HG02642 (cell line): ENCODE measurements around the gene WIF1.

Experiments used
- ATAC-seq: cut with Tn5 transposase; IDR thresholded peaks from one replicate; pipeline ENCODE4 v1.9.1; 2021; ENCODE audit warnings: mild to moderate bottlenecking; ENCODE audit not compliant: unreplicated experiment, poor library complexity

Gene WIF1

DNA sequence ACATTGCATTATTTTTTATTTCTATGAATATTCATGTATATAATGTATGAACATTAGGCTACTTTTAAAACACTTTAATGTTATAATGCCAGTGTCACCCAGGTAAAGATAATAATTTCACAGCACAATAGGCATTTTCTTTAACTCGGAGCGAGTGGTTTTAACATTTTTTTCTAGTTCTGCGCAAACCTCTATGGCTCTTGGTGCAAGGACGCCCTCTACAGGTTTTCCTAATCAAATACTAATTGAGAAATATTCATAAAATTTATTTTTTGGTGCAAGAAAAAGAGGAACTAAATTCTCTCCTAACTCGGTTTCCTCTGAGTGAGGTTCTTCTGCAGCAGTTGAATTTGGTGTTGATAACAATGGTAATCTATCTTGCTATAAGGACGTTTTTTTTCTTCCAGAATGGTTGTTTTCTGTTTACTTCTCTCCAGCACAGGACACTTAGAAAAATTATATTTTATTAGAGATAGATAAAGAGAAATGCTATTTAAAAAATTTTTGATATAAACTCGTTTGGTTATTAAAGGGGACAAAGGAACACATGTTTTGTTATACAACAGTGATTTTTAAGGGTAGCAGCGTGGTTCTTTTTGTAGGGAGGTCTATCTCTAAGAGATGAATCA, 2.4 kb upstream of the WIF1 start:
- no peak for ATAC-seq

DNA sequence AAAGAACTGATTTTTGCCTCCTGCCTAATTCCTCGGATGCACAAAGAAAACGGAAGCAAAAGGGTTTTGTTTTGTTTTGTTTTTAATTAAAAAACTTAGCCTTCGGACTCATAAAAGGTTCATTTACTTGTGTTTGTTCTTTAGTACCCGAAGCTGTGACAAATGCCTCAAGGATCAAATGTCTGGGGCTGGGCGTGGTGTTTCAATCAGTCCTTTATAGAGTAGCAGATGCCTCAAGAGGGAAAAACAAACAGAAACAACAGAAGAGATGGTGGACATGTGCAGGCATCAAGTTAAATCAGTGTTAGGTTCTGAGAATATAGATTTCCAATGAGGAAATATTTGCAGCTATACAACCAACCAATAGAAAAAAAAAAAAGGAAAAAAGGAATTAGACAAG, 1.6 kb upstream of the WIF1 start:
- ATAC-seq = no peak

DNA sequence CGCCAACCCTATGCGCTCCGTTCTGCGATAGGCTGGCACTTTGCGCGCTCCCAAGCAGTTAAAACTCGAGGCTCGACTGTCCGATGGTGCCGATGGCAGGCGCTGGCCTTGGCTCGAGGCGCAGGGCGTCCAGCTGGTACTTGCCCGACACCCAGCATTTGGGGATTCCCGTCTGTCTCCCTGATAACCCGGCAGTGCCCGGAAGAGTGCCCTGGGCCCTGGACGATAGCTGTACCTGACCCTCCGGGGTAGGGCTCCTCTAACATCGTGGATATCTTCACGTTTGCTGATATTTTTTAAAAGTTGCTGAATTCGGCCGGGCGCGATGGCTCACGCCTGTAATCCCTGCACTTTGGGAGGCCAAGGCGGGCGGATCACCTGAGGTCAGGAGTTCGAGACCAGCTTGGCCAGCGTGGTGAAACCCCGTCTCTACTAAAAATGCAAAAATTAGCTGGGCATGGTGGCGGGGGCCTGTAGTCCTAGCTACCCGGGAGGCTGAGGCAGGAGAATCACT, 908 bp upstream of the WIF1 start:
- ATAC-seq = no peak

DNA sequence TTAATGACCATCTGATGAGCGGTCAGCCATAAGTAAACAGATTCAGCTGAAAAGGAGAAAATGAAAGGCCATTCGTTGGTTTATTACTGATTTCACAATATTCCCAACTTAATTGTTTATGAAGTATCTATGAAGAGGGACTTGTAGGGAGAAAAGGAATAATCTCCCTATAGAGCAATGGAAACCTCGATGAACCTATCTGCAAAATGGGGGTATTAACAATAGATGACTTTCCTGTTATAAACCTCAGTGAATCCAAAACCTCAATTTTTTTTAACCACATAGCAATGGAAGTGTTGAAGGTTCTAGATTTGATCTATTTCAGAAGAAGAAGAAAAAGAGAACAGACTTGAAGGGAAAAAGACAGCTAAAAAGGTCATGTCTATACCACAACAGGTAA, 2.0 kb downstream of the WIF1 start:
- no peak for ATAC-seq

DNA sequence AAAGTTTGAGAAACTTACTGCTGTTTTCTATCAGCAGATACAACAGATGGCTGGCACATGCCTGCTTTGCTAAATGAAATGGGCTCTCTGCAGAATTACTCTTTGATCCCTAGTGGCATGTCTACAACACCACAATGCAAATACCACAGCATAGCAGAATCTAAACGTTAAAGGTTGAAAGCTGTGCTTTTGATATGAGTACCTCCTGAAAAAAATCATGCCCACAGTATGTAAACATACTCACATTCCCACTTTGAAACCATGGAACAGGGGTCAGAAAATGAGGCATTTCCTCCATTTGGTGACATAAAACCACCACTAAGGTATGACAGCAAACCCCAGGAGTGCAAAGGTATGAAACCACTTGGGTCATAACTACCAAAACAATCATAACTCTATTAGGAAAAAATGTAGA, 7.5 kb downstream of the WIF1 start:
- ATAC-seq = no peak

DNA sequence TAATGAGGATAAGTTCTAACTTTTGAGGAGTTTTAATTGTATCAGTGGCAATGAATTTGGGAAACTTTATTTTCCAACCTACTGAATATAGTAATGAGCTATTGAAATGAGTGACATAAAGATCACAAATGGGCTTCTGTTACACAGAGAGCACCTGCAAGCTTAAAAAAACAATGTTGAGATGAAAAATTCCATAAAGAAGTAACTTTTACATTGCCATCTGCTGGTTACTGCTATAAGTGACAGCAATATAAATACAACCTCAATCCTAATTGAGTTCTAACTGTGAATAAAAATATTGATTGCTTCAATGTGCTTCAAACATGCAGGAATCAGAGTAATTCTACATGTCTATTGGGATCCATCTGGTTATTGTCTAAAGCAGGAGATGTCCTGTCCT, 14.2 kb downstream of the WIF1 start:
- ATAC-seq = no peak

DNA sequence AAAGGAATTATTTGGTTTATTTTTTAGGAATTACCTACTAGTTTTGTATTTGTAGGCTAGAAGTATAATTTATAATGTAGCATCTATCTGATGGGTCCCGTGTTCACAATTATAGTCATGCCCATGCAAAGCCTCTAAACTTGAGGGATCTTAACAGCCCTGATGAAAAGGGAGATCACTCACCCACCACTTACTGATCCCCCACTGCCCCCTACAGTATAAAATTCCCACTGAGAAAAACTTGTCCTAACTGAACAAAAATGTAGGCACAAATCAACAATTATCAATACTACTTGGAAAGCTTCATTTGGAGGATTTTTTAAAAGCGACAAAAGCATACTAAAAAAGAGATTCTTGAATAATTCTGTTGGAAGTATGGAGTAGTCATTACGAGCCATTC, 21.0 kb downstream of the WIF1 start:
- ATAC-seq = no peak

DNA sequence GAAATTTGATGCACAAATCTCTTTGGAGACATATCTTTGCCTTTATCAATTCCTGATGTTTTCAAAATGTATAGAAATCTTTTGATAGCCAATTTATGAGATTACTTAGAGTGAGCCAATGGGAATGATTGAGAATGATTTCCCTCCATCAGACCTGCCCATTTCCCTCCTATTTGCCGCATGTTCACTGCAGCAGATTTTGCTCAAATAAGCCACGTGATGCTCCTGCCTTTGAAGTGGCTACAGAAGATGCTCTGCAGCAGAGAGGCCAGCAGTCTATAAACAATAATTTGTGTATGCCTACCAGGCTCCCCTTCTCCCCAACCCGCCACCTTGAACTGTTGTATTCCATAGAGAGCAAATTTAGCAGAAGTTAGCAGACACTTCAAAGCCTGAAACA, 21.9 kb downstream of the WIF1 start:
- ATAC-seq = no peak

DNA sequence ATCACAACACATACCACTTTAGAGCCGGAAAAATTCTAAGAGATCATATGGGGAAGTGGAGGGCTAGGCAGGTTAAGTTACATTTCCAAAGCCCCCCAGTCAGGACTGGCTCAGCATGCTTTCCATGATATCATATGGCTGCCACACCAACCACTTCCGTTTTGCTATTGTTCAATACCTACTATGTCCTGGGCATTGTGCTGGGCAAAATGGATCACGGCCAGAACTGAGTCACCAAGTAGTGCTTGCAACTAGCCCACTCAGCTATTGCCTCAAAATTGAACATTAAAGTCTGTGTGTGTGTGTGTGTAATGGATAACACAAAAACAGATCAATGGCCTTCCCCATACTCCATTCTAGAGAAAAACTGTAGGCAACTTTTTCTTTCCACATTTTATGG, 22.7 kb downstream of the WIF1 start:
- no peak for ATAC-seq

DNA sequence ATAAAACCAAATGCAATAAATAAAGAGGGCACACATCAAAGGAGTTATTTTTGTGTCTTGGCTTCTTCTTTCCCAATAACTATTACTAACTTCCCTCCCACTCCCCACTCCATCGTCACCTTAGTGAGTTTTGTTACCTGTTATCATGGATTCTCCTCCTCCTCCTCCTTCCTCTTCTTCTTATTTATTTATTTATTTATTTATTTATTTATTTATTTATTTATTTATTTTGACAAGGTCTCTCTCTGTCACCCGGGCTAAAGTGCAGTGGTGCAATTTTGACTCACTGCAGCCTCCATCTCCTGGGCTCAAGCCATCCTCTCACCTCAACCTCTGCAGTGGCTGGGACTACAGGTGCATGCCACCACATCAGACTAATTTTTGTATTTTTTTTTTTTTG, 26.4 kb downstream of the WIF1 start:
- ATAC-seq = no peak

DNA sequence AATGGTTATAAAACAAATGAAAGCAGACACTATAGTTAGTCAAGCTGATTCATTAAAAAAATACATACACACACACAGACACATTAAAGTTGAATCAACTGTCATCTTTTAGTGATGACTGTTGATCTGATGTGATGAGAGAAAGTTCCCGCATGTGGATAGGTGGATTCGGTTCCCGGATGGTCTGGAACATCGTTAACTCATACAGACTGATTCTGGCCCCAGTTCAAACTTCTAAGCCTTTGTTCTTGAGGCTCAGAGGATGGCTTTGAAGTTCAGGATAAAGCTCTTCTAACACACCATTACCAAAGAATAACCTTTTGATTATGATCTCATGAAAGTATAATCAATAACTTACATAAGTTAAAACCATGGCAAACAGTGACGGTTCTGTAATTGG, 27.5 kb downstream of the WIF1 start:
- ATAC-seq = no peak

DNA sequence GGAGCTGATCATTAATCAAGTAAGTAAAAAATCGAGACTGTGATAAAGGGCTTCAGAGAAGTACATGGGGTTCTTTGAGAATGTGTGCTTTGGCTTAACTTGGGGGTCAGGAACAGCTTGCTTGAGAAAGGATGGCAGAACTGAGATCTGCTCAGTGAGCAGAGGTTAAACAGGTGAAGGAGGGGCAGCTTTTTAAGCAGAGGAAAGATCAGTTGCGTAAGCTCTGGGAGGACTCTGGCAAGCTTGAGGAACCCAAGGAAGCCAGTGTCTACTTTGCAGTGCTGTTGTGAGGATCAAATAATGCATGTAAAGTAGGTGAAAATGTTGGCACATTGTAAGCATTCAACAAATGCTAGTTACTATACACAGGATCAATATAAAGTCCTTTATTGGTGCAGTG, 30.6 kb downstream of the WIF1 start:
- ATAC-seq = no peak

DNA sequence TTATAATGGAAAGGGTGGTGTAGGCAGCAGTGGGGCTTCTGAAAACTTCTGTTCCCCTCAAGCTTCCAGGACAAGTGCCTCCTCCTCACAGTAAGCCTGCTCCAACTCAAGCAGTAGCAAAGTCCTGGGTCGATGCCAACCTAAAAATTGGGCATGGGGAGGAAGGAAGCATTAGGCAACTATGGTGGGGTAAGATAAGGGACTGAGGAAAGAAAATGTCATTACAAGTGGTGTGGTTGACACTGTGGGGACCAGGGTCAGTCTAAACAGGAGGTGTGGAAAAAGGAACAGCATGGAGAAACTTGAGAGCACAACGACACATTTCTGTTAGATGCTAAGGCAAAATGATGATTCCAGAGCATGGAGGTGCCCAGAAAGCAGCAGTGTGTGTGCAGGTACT, 34.9 kb downstream of the WIF1 start:
- no peak for ATAC-seq

DNA sequence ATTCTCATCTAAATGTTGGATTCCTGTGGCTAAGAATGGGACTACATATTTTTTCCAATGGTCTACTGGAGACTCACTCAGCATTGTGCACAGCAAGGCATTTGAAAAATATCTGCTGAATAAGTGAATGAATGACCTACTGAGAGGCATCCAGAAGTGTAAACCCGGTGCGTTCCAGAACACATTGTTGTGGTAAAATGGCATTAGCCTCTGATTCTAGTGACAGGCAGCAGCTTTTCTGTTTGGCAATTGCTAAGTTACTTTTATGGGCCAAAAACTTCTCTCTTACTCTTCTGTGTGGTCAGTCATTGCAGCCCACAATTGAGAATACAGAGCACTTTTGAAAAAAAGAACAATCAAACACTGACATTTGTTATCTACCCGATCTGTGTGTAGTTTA, 36.5 kb downstream of the WIF1 start:
- ATAC-seq = no peak

DNA sequence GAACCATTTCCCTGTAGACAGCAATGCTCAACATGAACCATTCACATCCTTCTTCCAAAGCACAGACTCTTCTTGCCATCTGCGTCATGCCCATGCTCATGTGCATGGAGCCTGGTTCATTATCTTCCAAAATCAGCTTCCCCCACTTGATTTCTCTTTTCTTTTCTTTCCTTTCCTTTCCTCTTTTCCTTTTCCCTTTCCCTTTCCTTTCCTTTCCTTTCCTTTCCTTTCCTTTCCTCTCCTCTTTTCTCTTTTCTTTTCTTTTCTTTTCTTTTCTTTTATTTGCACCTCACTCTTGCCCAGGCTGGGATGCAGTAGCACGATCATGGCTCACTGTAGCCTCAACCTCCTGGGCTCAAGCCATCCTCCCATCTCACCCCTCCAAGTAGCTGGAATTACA, 37.5 kb downstream of the WIF1 start:
- ATAC-seq = no peak

DNA sequence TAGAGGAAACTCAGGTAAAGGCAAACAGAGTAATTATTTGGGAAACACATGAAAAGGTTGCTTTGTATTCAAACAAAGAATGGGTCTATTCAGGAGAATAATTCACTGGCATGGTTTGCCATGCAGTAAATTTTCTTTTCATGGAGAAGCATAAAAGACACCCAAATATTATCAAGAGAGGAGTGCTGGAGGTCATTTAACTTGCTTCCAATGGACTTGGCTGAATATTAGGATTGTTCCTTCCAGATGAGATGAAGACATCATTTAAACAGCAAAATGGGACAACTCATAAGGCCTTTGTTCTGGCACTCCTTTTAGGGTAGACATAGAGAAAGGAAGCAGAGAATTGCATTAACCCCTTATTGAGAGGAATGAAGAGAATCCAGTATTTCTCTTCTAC, 38.7 kb downstream of the WIF1 start:
- no peak for ATAC-seq

DNA sequence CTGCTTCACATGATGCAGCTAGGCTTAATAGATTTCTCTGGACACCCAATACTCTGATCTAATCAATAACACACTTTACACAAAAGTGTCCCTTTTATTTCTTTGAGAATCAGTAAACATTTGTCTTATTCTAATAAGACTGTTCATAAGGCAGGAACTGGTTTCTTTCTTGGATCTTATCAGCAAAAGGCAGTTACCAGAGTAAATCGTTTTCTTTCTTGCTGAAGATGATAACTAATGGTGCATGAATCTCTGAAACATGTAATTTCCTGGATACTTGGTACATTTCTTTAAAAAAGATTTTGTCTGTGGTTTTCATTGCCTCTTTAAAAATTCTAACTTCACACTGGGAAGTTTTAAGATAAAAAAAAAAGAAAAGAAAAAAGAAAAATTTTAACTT, 39.6 kb downstream of the WIF1 start:
- no peak for ATAC-seq

DNA sequence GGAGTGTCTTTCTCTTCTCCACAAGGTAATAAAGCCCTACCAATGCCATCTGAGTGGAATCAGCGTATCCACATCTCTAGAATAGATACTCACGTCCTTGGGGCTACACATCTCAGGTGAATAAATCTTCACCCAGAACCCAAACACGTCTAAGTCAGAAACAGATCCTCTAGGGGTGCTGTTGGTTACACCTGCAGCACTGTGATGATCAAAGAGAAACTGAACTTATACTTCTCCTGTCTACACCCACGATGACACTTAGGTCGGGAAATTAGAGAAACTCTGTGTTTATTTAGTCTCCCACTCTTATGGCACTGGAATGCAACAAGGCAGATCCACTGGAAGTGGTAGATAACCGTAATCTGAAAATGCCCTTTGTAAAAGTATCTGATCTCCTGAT, 46.2 kb downstream of the WIF1 start:
- no peak for ATAC-seq

DNA sequence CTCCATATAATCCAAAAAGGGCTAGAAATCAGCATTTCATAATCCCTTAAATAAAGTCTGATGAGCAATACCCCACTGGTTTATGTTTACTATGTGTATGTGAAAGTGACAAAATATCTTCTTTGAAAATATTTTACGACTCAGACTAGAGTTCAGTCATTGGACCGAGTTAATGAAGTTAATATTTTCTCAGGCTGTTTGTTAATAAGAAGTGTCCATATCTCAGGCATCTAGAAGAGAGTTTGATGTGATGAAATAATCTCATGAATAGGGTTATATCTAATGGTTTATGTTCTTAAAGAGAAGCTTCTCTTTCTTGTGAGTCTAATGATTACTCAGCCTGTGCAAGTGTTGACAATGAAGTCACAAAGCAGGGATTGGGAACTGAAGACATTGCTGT, 51.8 kb downstream of the WIF1 start:
- no peak for ATAC-seq

DNA sequence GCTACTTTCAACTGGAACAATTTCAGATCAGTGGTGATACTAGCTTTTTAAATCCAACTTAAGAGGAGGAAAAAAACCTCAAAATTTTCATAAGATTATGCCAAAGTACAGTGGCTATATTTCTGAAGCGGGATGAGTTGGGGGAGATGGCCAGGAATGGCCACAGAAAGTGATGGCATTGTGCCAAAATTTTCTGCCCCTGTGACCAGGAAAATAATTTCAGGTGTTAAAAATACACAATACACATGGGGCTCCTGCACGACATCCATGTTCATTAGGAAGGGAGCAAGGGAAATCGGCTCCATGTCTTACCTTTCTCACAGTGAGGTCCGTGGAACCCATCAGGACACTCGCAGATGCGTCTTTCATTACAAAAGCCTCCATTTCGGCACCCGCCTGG, 53.7 kb downstream of the WIF1 start:
- ATAC-seq = no peak

DNA sequence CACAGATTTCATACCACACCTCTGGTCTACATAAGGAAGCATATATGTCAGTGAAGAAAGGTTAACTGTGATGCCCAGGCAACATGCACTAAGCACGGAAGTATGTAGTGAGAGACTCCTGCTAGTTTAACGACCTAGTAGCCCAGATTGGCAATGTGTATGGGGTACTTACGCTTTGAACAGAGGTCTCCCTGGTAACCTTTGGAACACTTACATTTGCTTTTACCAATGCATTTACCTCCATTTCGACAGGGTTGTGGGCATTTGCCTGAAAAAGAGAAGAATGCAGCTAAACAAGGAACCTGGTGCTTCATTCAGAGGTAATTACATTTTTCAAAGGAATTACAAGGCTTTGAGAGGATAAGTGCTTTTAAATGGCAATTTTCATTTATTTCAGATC, 65.2 kb downstream of the WIF1 start:
- ATAC-seq = no peak

DNA sequence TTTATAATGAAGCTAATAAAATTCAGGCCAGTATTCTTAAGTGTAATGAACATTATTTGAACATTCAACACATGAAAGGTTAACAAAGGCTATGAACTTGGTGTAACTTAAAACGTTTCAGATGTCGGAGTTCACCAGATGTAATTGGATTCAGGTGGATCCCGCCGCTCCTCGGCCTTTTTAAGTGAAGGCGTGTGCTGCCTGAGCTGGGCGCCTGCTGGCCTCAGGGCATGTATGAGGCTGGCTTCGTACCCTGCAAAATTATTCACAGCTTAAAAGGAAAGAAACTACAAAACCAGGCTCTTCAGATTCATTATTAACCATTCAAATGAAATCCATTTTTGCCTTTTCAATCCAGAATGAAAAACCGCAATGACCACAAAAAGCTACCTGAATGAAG, 69.9 kb downstream of the WIF1 start:
- ATAC-seq = no peak

DNA sequence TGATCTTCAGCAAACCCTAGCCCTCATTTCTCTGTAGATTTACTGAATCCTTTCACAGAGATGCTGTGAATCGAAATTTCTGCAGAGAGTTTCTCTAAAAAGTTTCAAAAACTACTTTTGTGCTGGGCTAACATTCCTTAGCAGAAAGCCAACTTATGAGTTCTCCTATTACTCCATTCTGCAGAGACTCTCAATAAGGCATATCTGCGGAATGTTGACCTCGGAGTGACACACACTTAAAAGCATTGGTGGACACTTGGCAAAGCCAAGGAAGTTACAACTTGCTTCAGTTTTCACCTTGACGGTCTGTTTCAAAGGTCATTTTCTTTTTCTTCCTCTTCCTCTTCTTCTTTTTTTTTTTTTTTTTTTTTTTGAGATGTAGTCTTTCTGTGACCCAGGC, 75.8 kb downstream of the WIF1 start:
- ATAC-seq = no peak
